ENCODE results near the gene R3HDM2.

DNA sequence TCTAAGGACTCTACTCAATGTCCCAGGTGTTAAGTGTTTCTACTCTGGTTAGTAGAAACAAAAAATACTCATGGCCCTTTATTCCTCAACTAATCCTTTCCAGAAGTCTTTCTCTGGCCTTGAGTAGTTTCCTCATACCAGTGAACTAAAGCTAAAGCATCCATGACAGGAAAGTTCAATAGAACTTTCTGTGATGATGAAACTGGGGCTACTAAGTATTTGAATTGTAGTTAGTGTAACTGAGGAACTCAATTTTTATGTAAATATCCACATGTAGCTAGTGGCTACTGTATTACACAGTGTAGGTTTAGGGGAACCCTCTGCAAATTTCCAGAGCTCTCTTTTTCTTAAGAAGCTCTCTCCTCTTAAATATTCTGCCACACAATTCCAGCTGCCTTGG, 63.7 kb downstream of the R3HDM2 start:
- TF ChIP-seq, protein P1, sequence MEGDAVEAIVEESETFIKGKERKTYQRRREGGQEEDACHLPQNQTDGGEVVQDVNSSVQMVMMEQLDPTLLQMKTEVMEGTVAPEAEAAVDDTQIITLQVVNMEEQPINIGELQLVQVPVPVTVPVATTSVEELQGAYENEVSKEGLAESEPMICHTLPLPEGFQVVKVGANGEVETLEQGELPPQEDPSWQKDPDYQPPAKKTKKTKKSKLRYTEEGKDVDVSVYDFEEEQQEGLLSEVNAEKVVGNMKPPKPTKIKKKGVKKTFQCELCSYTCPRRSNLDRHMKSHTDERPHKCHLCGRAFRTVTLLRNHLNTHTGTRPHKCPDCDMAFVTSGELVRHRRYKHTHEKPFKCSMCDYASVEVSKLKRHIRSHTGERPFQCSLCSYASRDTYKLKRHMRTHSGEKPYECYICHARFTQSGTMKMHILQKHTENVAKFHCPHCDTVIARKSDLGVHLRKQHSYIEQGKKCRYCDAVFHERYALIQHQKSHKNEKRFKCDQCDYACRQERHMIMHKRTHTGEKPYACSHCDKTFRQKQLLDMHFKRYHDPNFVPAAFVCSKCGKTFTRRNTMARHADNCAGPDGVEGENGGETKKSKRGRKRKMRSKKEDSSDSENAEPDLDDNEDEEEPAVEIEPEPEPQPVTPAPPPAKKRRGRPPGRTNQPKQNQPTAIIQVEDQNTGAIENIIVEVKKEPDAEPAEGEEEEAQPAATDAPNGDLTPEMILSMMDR (conservative IDR thresholded peaks at IDR 0.05; ENCODE audit: low read depth, low read length): no peak
- TF ChIP-seq EZH2 (IDR thresholded peaks at IDR 0.05; ENCODE audit: borderline replicate concordance, low read depth, low read length, poor library complexity, severe bottlenecking): no peak

Data from A673 (cell line).